ENCODE measurements around the gene CLCNKB.

Gene CLCNKB

DNA sequence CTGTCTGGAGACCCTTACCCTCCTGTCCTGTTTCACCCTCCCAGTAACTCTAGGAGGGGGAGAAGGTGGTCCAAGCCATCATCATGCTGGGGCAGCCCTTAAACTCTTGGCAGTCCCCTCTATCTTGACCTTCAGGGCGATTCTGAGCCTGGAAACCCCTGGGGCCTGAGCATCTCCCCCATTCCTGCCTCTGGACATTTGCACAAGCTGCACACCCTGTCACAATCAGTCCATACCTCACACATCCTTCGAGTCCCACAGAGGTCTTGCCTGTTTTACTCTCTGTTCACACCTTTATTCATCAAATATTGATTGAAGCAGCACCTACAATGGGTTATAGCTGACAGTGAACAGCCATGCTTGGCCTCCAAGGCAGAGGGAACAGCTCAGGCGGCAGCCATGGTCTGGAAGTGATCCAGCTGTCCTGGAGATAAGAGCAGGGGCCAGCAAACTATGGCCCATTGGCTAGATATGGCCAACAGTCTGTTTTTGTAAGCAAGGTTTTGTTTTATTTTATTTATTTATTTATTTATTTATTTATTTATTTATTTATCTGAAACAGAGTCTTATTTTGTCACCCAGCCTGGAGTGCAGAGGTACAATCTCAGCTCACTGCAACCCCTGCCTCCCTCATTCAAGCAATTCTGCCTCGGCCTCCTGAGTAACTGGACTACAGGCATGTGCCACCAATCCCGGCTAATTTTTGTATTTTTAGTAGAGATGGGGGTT, 37.0 kb downstream of the CLCNKB start:
- H3K4me3 ChIP-seq (ENCODE audit: low read length) = no peak overlapping the region
- no peaks in the 10 kb centered on the region for H3K36me3 ChIP-seq (ENCODE audit: control insufficient read depth, insufficient read depth, low read length, severe bottlenecking)
- no peak for DNase-seq (ENCODE audit: low read depth)
- no peak overlapping the region for H3K9ac ChIP-seq (ENCODE audit: low read length)
- peaks cover 15% of the 10 kb centered on the region for H3K4me1 ChIP-seq (ENCODE audit: control insufficient read depth, insufficient read depth, low read length)
- H3K27me3 ChIP-seq (replicated peaks; ENCODE audit: control insufficient read depth, insufficient read depth, low read length) = no peaks in the 10 kb centered on the region
- H3K9me3 ChIP-seq (ENCODE audit: control insufficient read depth, low read length) = no peaks in the 10 kb centered on the region

DNA sequence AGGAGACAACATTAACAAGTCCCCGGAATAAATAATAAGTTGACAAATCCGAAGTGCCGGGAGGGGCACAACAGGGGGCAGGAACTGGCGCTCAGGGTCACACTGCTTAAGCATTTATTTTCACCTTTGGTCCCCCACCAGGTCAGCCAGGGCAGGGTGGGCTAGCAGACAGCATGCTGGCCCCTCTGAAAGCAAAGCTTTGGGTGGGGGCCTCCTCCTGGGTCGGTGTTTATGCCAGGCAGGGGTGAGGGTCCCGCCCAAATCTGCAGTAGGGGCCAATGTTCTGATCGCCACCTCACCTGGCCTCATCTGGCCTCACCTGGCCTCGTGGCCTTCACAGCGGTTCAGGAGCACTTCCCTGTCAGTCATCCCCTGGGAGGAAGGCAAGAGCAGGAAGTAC, 38.1 kb downstream of the CLCNKB start:
- H3K9ac ChIP-seq (ENCODE audit: low read length) = no peak overlapping the region
- no peaks in the 10 kb centered on the region for H3K27me3 ChIP-seq (replicated peaks; ENCODE audit: control insufficient read depth, insufficient read depth, low read length)
- DNase-seq (ENCODE audit: low read depth) = no peak
- H3K4me3 ChIP-seq (ENCODE audit: low read length) = no peak overlapping the region
- H3K36me3 ChIP-seq (ENCODE audit: control insufficient read depth, insufficient read depth, low read length, severe bottlenecking) = no peaks in the 10 kb centered on the region
- no peaks in the 10 kb centered on the region for H3K9me3 ChIP-seq (ENCODE audit: control insufficient read depth, low read length)
- H3K4me1 ChIP-seq (ENCODE audit: control insufficient read depth, insufficient read depth, low read length) = peaks cover 4% of the 10 kb centered on the region

DNA sequence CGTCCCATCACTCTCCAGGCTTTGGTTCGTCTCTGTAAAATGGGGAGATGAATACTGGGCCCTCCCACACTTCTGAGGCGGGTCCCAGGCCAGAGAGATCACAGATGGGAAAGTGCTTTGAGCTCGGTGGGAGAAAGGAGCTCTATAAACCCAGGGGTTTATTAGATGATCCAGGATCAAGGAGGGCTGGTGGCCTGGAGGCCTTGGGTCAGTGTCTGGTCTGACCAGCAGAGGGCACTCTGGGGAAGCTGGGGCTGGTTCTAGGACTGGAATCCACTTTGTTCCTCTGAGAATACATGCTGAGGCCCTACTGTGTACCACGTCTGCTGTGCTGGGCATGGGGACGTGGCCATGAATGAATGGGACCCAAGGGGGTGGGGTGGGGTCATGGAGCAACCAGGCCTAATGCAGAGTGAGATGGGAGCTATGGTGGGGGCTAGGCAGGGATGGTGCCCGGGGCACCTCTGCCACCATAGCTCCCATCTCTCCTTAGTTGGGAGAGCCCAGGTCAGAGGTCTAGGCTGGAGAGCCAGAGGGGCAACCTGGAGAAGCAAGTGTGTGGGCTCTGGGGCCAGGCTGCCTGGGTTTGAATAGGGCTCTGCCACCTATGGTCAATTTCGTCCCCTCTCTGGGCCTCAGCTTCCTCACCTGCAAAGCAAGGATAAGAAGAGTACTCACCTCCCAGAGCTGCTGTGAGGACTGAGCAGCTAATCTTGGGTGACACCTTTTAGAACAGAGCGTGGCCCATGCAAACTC, 38.9 kb downstream of the CLCNKB start:
- H3K4me1 ChIP-seq (ENCODE audit: control insufficient read depth, insufficient read depth, low read length) = peaks cover 4% of the 10 kb centered on the region
- H3K9ac ChIP-seq (ENCODE audit: low read length) = no peak overlapping the region
- no peak overlapping the region for H3K4me3 ChIP-seq (ENCODE audit: low read length)
- no peaks in the 10 kb centered on the region for H3K36me3 ChIP-seq (ENCODE audit: control insufficient read depth, insufficient read depth, low read length, severe bottlenecking)
- peak; percentile 84 for DNase-seq (ENCODE audit: low read depth)
- no peaks in the 10 kb centered on the region for H3K9me3 ChIP-seq (ENCODE audit: control insufficient read depth, low read length)
- no peaks in the 10 kb centered on the region for H3K27me3 ChIP-seq (replicated peaks; ENCODE audit: control insufficient read depth, insufficient read depth, low read length)

DNA sequence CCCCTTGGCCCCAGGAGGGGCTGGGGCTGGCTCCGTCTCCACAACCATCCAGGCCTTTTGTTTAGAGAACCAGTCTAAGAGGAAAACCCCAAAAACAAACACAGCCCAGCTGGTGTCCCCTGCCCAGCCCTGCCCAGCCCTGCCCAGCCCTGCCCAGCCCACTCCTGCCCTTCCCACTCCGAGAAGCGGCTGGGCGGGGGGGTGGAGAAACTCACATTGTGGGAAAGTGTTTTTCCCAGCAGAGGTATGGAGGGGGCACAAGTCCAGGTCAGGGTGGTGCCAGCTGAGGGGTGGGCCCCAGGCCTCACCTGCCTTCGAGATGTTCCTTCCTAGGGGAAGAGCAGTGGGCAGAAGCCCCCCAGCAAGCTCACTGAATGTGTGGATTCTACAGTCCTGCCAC, 39.9 kb downstream of the CLCNKB start:
- Histone ChIP-seq H3K9me3 (ENCODE audit: control insufficient read depth, low read length) (no peaks in the 10 kb centered on the region), H3K4me3 (ENCODE audit: low read length) (no peak overlapping the region), H3K27me3 (replicated peaks; ENCODE audit: control insufficient read depth, insufficient read depth, low read length) (no peaks in the 10 kb centered on the region), H3K4me1 (ENCODE audit: control insufficient read depth, insufficient read depth, low read length) (peaks cover 4% of the 10 kb centered on the region), H3K9ac (ENCODE audit: low read length) (no peak overlapping the region), H3K36me3 (ENCODE audit: control insufficient read depth, insufficient read depth, low read length, severe bottlenecking) (no peaks in the 10 kb centered on the region)
- DNase-seq (ENCODE audit: low read depth) = no peak

DNA sequence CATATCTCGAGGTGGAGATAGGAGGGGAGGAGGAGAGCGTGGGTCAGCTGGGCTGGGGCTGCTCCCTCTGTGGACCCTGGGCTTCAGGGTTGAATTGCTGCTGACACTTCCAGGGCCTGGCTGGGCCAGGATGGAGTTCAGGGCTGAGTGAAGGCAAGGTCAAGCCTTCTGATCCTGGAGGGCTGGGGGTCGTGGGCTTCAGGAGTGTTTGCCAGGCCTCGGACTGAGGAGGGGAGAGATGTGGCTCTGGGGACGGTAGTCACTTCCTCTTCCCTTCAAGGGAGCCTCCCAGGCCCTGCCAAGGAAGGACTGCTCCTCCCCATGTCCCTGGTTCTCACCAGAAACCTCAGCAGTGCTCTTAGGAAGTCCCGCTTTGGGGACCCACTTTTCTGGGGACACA, 41.9 kb downstream of the CLCNKB start:
- no peaks in the 10 kb centered on the region for H3K9me3 ChIP-seq (ENCODE audit: control insufficient read depth, low read length)
- no peaks in the 10 kb centered on the region for H3K36me3 ChIP-seq (ENCODE audit: control insufficient read depth, insufficient read depth, low read length, severe bottlenecking)
- peaks cover 6% of the 10 kb centered on the region for H3K27me3 ChIP-seq (replicated peaks; ENCODE audit: control insufficient read depth, insufficient read depth, low read length)
- no peak for DNase-seq (ENCODE audit: low read depth)
- no peaks in the 10 kb centered on the region for H3K4me1 ChIP-seq (ENCODE audit: control insufficient read depth, insufficient read depth, low read length)
- H3K4me3 ChIP-seq (ENCODE audit: low read length) = no peak overlapping the region
- H3K9ac ChIP-seq (ENCODE audit: low read length) = no peak overlapping the region

DNA sequence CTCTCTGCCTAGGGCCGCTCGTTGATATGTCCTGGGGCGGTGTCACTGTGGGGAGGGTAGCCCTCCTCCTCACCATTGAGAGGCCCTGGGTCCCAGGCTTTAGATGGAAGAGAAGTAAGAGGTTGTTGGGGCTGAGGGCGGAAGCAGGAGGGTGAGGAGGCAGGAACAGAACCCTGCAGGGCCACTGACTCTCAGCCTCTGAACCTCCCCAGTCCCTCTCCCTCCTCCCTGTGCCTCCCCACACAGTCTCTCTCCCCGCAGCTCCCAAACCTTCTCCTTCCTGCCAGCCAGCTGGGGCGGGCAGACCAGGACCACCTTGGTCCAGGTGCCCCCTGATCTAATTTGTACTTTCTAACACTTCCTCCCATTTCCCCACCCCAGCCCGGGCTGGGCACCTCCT, 44.2 kb downstream of the CLCNKB start:
- Histone ChIP-seq H3K4me3 (ENCODE audit: low read length) (no peak overlapping the region), H3K9me3 (ENCODE audit: control insufficient read depth, low read length) (no peaks in the 10 kb centered on the region), H3K9ac (ENCODE audit: low read length) (no peak overlapping the region), H3K27me3 (replicated peaks; ENCODE audit: control insufficient read depth, insufficient read depth, low read length) (peaks cover 22% of the 10 kb centered on the region), H3K36me3 (ENCODE audit: control insufficient read depth, insufficient read depth, low read length, severe bottlenecking) (no peaks in the 10 kb centered on the region), H3K4me1 (ENCODE audit: control insufficient read depth, insufficient read depth, low read length) (no peaks in the 10 kb centered on the region)
- no peak for DNase-seq (ENCODE audit: low read depth)

DNA sequence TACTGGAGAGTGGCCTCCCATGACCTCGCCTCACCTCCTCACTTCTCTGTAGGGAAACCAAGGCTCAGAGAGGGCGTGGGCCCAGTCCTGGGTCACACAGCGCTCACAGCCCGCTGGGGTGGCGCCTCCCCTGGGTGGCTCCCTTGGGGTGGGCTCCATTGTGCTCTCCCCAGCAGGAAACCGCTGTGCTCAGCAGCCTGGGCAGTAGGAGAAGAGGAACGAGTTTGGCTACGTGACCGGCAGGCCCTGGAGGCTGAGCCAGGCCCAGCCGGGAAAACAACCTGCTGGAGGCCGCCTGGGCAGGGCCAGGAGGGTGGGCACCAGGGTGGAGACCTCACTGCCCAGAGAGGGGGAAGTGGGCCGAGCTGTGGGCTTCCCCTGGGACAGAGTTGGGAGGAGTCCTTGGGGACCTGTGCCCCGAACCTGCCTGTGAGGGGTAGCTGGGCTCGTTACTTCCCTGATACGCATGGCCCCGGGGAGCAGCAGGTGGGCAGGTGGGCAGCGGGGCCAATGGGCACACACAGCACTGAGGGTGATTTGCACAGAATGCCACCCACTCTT, 44.8 kb downstream of the CLCNKB start:
- Histone ChIP-seq H3K36me3 (ENCODE audit: control insufficient read depth, insufficient read depth, low read length, severe bottlenecking) (no peaks in the 10 kb centered on the region), H3K4me1 (ENCODE audit: control insufficient read depth, insufficient read depth, low read length) (no peaks in the 10 kb centered on the region), H3K27me3 (replicated peaks; ENCODE audit: control insufficient read depth, insufficient read depth, low read length) (peaks cover 22% of the 10 kb centered on the region), H3K9me3 (ENCODE audit: control insufficient read depth, low read length) (no peaks in the 10 kb centered on the region), H3K9ac (ENCODE audit: low read length) (no peak overlapping the region), H3K4me3 (ENCODE audit: low read length) (no peak overlapping the region)
- DNase-seq (ENCODE audit: low read depth) = no peak

DNA sequence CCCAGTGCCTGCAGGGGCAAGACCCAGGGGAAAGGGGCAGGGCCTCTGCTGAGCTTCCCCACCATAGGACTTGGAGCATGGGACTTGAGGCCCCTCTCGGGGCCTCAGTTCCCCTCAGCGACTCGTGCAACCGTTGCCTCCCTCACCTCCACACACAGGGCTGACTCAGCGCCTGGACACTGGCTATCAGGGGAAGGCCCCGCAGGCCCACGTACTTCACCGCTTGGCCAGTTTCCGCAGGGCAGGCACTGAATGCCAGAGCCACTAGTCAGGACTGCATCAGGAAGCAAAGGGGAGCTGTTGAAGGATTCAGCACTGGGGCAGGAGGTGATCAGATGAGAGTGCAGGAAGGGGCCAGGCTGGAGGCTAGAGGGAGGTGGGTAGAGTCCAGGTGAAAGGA, 45.4 kb downstream of the CLCNKB start:
- Histone ChIP-seq H3K9me3 (ENCODE audit: control insufficient read depth, low read length) (no peaks in the 10 kb centered on the region), H3K27me3 (replicated peaks; ENCODE audit: control insufficient read depth, insufficient read depth, low read length) (peaks cover 22% of the 10 kb centered on the region), H3K9ac (ENCODE audit: low read length) (no peak overlapping the region), H3K36me3 (ENCODE audit: control insufficient read depth, insufficient read depth, low read length, severe bottlenecking) (no peaks in the 10 kb centered on the region), H3K4me1 (ENCODE audit: control insufficient read depth, insufficient read depth, low read length) (no peaks in the 10 kb centered on the region), H3K4me3 (ENCODE audit: low read length) (no peak overlapping the region)
- DNase-seq (ENCODE audit: low read depth) = peak; percentile 88

DNA sequence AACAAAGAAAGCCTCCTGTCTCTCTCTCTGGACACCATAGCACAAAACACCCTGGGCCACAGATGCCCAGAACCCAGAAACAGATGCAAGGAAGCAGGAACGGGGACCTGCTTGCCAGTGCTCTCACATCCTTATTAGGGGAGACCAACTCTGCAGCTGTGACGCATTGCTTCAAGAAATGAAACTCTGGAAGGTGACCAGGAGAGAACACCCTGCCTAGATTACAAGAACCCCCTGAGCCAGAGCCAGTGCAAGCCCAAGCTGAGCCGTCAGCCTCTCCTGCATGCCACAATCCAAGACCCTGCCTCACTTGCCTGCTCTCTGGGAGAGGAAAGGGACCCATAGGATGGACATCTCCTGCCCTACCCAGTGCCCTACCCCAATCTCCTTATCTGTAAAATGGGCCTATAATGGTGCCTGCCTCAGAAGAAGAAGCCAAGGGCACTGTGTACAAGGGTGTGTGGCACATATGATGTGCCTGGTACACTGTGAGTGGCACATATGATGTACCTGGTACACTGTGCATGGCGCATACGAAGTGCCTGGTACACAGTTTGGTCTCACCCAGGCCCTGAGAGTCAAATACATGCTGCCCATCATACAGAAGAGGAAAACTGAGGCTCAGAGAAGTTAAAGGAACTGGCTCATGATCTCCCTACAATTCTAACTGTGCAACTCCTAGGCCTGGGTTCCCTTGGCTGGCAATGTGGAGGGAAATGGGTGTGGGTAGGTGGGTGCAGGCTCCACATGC, 46.7 kb downstream of the CLCNKB start:
- Histone ChIP-seq H3K9ac (ENCODE audit: low read length) (no peak overlapping the region), H3K4me1 (ENCODE audit: control insufficient read depth, insufficient read depth, low read length) (no peaks in the 10 kb centered on the region), H3K36me3 (ENCODE audit: control insufficient read depth, insufficient read depth, low read length, severe bottlenecking) (no peaks in the 10 kb centered on the region), H3K4me3 (ENCODE audit: low read length) (no peak overlapping the region), H3K9me3 (ENCODE audit: control insufficient read depth, low read length) (no peaks in the 10 kb centered on the region), H3K27me3 (replicated peaks; ENCODE audit: control insufficient read depth, insufficient read depth, low read length) (peaks cover 24% of the 10 kb centered on the region)
- no peak for DNase-seq (ENCODE audit: low read depth)

DNA sequence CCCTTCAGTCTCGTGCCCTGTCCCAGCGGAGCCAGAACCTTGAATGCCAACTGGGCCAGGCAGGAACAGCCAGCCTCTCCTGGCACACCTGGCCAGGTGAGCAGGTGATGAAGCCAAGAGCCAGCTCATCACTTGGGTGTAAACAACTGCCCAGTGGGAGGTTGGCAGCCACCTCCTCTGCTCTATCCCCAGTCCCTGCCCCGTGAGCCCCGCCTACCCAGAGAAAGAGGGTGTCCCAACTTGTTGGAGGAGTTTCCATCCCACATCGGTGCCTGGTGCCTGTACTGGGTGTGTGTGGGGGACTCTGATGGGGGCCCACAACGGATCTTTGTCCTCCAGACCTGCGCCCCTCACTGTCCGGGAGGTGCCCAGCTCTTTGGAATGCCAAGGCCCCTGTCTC, 47.7 kb downstream of the CLCNKB start:
- H3K9ac ChIP-seq (ENCODE audit: low read length) = no peak overlapping the region

More for the DNA sequence above, 47.7 kb downstream of the CLCNKB start:
- H3K9me3 ChIP-seq (ENCODE audit: control insufficient read depth, low read length) = no peaks in the 10 kb centered on the region
- no peak overlapping the region for H3K4me3 ChIP-seq (ENCODE audit: low read length)
- no peak for DNase-seq (ENCODE audit: low read depth)
- H3K4me1 ChIP-seq (ENCODE audit: control insufficient read depth, insufficient read depth, low read length) = no peaks in the 10 kb centered on the region
- H3K27me3 ChIP-seq (replicated peaks; ENCODE audit: control insufficient read depth, insufficient read depth, low read length) = peaks cover 32% of the 10 kb centered on the region
- no peaks in the 10 kb centered on the region for H3K36me3 ChIP-seq (ENCODE audit: control insufficient read depth, insufficient read depth, low read length, severe bottlenecking)
